Measurements from ENCODE around the gene TP63. TPM values are rescaled to one million over a fixed set of nuclear protein-coding genes. Genes with fewer than 3 reads are reported as not detected.

The TP63 gene
- total RNA-seq, 2 donors from 2014 or later = not detected

GRCh38 chr3:189773056-189773455 lies 141.9 kb downstream of the TP63 start:
- TF ChIP-seq CTCF (IDR thresholded peaks at IDR 0.05) = no peak
- TF ChIP-seq POLR2A (IDR thresholded peaks at IDR 0.05) = no peak
- intact Hi-C loops (cut with DNase I) = no loop called here
- Histone ChIP-seq H3K36me3 (replicated peaks in 1 of 2; ENCODE audit: insufficient read depth in 1 of 2, low read depth in 2 of 2) (no peaks in the 10 kb centered on the region), H3K27me3 (no peaks in the 10 kb centered on the region), H3K4me3 (no peak overlapping the region), H3K27ac (no peak overlapping the region), H3K9me3 (no peaks in the 10 kb centered on the region), H3K4me1 (no peaks in the 10 kb centered on the region)
- DNase-seq (no peak), ATAC-seq (no peak)
- 48 to 57% methylated on average over 5 of the region's 5 CpGs for WGBS, 2 donors

- Histone ChIP-seq H3K36me3 (replicated peaks in 1 of 2; ENCODE audit: insufficient read depth in 1 of 2, low read depth in 2 of 2) (no peaks in the 10 kb centered on the region), H3K27me3 (no peaks in the 10 kb centered on the region), H3K4me3 (no peak overlapping the region), H3K9me3 (no peaks in the 10 kb centered on the region), H3K27ac (no peak overlapping the region), H3K4me1 (no peaks in the 10 kb centered on the region)
- TF ChIP-seq POLR2A (IDR thresholded peaks at IDR 0.05) (no peak), CTCF (IDR thresholded peaks at IDR 0.05) (no peak)
- intact Hi-C loops (cut with DNase I) = no loop called here
- ATAC-seq (no peak), DNase-seq (no peak)
- WGBS, 2 donors = 46 to 49% methylated on average over 6 of the region's 6 CpGs
Observed at GRCh38 chr3:189776149-189776824, 145.1 kb downstream of the TP63 start.

GRCh38 chr3:189778340-189778950 lies 147.3 kb downstream of the TP63 start:
- H3K36me3 ChIP-seq (replicated peaks in 1 of 2; ENCODE audit: insufficient read depth in 1 of 2, low read depth in 2 of 2) = no peaks in the 10 kb centered on the region

GRCh38 chr3:189779166-189779565 lies 148.0 kb downstream of the TP63 start:
- TF ChIP-seq POLR2A (IDR thresholded peaks at IDR 0.05) = no peak
- no peak for TF ChIP-seq CTCF (IDR thresholded peaks at IDR 0.05)
- H3K4me3 ChIP-seq = no peak overlapping the region
- intact Hi-C loops (cut with DNase I) = no loop called here
- DNase-seq = no peak
- 65 to 69% methylated on average over 3 of the region's 3 CpGs for WGBS, 2 donors
- no peak for ATAC-seq
- no peaks in the 10 kb centered on the region for H3K9me3 ChIP-seq
- H3K27me3 ChIP-seq = no peaks in the 10 kb centered on the region
- no peak overlapping the region for H3K27ac ChIP-seq
- H3K4me1 ChIP-seq = no peaks in the 10 kb centered on the region
- no peaks in the 10 kb centered on the region for H3K36me3 ChIP-seq (replicated peaks in 1 of 2; ENCODE audit: insufficient read depth in 1 of 2, low read depth in 2 of 2)

More at GRCh38 chr3:189778340-189778950, 147.3 kb downstream of the TP63 start:
- Histone ChIP-seq H3K27ac (no peak overlapping the region), H3K27me3 (no peaks in the 10 kb centered on the region), H3K4me3 (no peak overlapping the region), H3K9me3 (no peaks in the 10 kb centered on the region), H3K4me1 (no peaks in the 10 kb centered on the region)
- intact Hi-C loops (cut with DNase I) = no loop called here
- TF ChIP-seq CTCF (IDR thresholded peaks at IDR 0.05) (no peak), POLR2A (IDR thresholded peaks at IDR 0.05) (no peak)
- WGBS, 2 donors = 68 to 75% methylated on average over 5 of the region's 5 CpGs
- ATAC-seq (no peak), DNase-seq (no peak)

Data from body of pancreas (tissue), 4 donors.